Fibroblast of villous mesenchyme (primary cell): Measurements from ENCODE around the gene ASTL. TPM values are rescaled to one million over a fixed set of nuclear protein-coding genes. Genes with fewer than 3 reads are reported as not detected.

Experiments
- DNase-seq: peaks from one replicate; pipeline ENCODE4 v3.0.0-alpha.2; 2010; ENCODE audit warnings: low read depth
- H3K4me3 ChIP-seq: 2 replicates; pipeline ENCODE4 v1.5.1; 2011; ENCODE audit warnings: low read depth, mild to moderate bottlenecking, low read length
- total RNA-seq: library from RNA; depleted of rRNA; stranded (reverse); fragments of >200 nt; gene quantifications from 2 replicates; pipeline ENCODE4 v1.2.3, GENCODE V29; 2012
- TF ChIP-seq, protein P1 (sequence below): IDR thresholded peaks from 2 replicates; pipeline ENCODE4 v1.5.1; 2012; ENCODE audit warnings: low read depth, mild to moderate bottlenecking, low read length; ENCODE audit not compliant: insufficient read depth

ASTL gene
- total RNA-seq, 1 donor = not detected

DNA sequence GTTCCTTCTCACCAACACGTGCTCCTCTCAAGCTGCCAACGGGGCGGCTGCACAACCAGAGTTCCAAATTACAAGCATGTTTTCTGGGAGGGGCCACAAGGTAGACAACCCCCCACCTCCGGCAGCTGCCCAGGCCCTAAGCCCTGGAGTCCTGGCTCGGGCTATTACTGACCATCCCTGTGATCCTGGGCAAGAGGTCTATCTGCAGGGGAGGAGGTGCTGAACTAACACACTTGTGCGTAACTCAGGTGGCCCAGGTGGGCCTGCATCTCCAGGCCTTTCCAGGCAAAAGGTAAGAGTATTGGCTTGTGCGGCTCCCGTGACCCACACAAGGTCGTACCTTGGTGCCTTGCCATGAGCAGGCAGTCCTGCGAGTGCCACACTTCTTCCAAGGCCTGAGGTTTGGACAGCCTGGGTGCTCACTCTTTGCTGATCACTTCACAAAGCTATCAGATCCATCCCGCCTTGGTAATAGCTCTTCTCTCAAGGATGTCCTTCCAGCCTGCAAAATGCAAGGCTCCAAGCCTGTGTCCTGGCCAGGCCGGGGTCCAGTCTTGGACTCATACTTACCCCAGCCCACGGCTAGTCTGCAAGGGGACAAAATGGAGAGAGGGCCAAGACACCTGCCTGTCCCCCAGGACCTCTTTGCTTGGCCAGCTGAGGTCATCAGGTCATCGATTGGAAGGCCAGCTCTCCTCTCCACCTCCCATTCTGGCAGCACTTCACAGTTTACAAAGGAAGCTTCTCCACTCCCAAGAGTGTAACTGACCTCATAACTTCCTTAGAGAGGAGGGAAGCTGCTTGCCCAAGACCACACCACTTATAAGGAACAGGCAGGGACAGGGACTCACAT, 55.9 kb downstream of the ASTL start:
- no peak for DNase-seq
- H3K4me3 ChIP-seq = no peak overlapping the region
- TF ChIP-seq, protein P1, sequence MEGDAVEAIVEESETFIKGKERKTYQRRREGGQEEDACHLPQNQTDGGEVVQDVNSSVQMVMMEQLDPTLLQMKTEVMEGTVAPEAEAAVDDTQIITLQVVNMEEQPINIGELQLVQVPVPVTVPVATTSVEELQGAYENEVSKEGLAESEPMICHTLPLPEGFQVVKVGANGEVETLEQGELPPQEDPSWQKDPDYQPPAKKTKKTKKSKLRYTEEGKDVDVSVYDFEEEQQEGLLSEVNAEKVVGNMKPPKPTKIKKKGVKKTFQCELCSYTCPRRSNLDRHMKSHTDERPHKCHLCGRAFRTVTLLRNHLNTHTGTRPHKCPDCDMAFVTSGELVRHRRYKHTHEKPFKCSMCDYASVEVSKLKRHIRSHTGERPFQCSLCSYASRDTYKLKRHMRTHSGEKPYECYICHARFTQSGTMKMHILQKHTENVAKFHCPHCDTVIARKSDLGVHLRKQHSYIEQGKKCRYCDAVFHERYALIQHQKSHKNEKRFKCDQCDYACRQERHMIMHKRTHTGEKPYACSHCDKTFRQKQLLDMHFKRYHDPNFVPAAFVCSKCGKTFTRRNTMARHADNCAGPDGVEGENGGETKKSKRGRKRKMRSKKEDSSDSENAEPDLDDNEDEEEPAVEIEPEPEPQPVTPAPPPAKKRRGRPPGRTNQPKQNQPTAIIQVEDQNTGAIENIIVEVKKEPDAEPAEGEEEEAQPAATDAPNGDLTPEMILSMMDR = no peak

DNA sequence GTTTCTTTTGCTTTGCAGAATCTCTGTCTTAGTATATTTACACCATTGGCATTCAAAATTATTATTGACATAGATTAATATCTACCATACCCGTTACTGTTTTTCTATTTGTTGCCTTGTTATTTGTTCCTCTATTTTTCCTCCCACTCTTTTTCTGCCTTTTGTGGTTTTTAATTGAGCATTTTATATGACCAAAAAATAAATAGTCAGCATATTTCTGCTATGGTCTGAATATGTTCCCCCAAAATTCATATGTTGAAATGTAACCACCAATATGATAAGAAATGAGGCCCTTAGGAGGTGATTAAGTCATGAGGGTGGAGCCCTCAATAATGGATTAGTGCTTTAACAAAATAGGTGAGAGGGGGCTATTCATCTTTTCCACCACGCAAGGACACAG, 57.3 kb downstream of the ASTL start:
- H3K4me3 ChIP-seq = no peak overlapping the region
- no peak for DNase-seq
- TF ChIP-seq, protein P1 = no peak

DNA sequence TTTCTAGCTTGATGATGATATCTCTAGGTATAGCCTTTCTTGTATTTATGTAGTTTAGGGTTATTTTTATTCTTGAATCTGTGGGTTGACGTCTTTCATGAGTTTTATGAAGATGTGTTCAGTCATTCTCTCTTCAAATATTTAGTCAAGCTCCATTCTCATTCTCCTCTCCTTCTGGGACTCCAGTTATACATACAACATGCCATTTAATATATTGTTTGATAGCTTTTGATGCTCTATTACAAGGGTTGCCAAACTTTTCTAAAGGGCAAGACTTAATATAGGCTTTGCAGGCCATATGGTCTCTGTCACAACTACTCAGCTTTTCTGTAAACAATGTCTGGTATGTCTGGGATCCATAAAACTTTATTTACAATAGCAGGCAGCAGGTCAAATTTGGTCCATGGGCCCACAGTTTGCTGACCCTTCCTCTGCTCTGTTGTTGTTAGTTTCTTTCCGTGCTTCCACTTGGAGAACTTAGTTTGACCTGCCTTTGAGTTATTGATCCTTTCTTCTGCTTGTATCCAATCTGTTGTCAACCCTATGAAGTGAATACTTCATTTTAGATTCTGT, 63.0 kb downstream of the ASTL start:
- no peak overlapping the region for H3K4me3 ChIP-seq
- DNase-seq = peak; percentile 36
- TF ChIP-seq, protein P1 = no peak

DNA sequence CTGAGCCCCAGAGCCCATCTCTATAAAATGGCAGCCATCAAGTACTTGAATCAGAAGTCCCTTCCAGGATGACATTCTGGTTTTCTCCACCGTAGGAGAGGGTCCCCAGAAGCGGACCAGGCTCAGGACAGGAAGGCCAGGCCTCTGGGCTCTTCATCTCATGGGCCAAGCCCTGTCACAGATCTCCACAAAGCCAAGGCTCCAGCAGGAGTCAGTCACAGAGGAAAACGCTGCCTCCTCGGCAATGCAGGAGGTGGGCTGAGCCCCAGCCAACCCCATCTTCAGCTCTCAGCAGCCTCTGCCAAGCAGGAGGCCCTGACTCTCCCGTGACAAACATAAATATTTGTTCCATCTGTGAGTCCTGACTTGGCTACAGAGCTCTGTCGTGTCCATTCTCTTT, 64.1 kb downstream of the ASTL start:
- DNase-seq = no peak

DNA sequence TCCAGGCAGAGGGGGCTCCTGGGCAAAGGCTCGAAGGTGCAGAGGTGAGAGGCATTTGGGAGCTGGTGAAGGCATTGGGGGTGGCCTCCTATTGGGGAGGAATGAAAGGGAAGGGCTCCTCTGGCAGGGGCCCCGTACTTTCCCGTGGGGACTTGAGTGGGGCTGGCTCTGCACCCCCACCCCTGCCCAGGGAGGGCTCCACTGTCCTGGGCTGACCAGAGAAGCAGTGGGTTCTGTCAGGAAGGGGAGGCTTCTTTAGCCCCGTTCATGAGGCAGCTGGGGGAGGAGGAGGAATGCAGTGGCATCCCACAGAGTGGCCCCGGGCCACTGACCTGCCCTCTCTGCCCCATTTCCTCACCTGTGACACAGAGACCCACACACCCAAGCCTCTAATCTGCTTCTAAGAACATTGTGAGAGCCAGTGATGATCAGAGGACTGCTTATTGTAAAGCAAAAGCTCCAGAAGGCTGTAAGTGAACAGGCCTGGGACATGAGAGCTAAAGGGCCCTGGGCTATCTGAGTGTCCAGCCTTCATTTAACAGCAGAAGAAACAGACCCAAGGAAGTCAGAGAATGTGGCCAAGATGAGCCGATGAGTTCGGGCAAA, 65.0 kb downstream of the ASTL start:
- no peak for DNase-seq
- H3K4me3 ChIP-seq = no peak overlapping the region
- TF ChIP-seq, protein P1 = no peak

More for the DNA sequence above, 64.1 kb downstream of the ASTL start:
- TF ChIP-seq, protein P1 = no peak
- no peak overlapping the region for H3K4me3 ChIP-seq

Other genes with a start within 250 kb of the ASTL start
- 39.0 and 46.2 TPM in 2 replicates for gene ANKRD36C, start 146.7 kb downstream of the ASTL start, total RNA-seq
- 1.9 and 3.5 TPM in 2 replicates for gene GPAT2, start 103.6 kb downstream of the ASTL start, total RNA-seq
- gene ADRA2B, start 21.9 kb downstream of the ASTL start, total RNA-seq = not detected in 2 replicates
- gene DUSP2, start 6.9 kb upstream of the ASTL start, total RNA-seq = 0.86 and 2.3 TPM in 2 replicates
- 135 and 209 TPM in 2 replicates for gene STARD7, start 70.3 kb upstream of the ASTL start, total RNA-seq
- gene TMEM127, start 127.5 kb upstream of the ASTL start, total RNA-seq = 27.2 and 29.6 TPM in 2 replicates
- 93.7 and 108 TPM in 2 replicates for gene CIAO1, start 127.7 kb upstream of the ASTL start, total RNA-seq
- gene SNRNP200, start 167.0 kb upstream of the ASTL start, total RNA-seq = 39.6 and 39.7 TPM in 2 replicates
- 3.2 and 5.2 TPM in 2 replicates for gene ITPRIPL1, start 186.8 kb upstream of the ASTL start, total RNA-seq
- 7.4 and 13.0 TPM in 2 replicates for gene NCAPH, start 197.3 kb upstream of the ASTL start, total RNA-seq